Peyer's patch (tissue), 4 donors: ENCODE data around the gene POFUT1.

Experiments
- POLR2A ChIP-seq, 2 donors: fragments of 450-650 bp; IDR thresholded peaks; one replicate each; pipeline ENCODE4 v1.5.1; 2017; ENCODE audit warnings: antibody characterized with exemption in 2 of 2, mild to moderate bottlenecking in 2 of 2, moderate library complexity in 2 of 2
- TF ChIP-seq, protein P1 (sequence below), 6 experiments: fragments of 450-650 bp in 4 of 6; fragments of 200-600 bp in 2 of 6; sonication (generic) in 1 of 6; IDR thresholded peaks; one replicate each; pipeline ENCODE4 v1.5.1; 2017 to 2019; ENCODE audit warnings: antibody characterized with exemption in 6 of 6, mild to moderate bottlenecking in 3 of 6, moderate library complexity in 1 of 6

- TF ChIP-seq, protein P1, sequence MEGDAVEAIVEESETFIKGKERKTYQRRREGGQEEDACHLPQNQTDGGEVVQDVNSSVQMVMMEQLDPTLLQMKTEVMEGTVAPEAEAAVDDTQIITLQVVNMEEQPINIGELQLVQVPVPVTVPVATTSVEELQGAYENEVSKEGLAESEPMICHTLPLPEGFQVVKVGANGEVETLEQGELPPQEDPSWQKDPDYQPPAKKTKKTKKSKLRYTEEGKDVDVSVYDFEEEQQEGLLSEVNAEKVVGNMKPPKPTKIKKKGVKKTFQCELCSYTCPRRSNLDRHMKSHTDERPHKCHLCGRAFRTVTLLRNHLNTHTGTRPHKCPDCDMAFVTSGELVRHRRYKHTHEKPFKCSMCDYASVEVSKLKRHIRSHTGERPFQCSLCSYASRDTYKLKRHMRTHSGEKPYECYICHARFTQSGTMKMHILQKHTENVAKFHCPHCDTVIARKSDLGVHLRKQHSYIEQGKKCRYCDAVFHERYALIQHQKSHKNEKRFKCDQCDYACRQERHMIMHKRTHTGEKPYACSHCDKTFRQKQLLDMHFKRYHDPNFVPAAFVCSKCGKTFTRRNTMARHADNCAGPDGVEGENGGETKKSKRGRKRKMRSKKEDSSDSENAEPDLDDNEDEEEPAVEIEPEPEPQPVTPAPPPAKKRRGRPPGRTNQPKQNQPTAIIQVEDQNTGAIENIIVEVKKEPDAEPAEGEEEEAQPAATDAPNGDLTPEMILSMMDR (IDR thresholded peaks at IDR 0.05) = no peak
- TF ChIP-seq POLR2A (IDR thresholded peaks at IDR 0.05) = peak in 1 of 2 donors; percentile 39
Observed at GRCh38 chr20:32204205-32205109, 3.2 kb upstream of the POFUT1 start.
